GM23248 (cell line): ENCODE measurements around the gene IBTK. TPM values are rescaled to one million over a fixed set of nuclear protein-coding genes. Genes with fewer than 3 reads are reported as not detected.
"Not testable (repeated sequence)": the region's sequence is repeated elsewhere in the genome, so short reads cannot be mapped to it uniquely, and the experiment has no call there.

Source experiments
- DNase-seq: peaks from one replicate; pipeline ENCODE4 v3.0.0-alpha.2; 2015
- H2AFZ ChIP-seq: fragments of 200-600 bp; sonication (generic); 2 replicates; pipeline ENCODE4 v1.6.1; 2016; ENCODE audit warnings: antibody characterized with exemption
- H3F3A ChIP-seq: fragments of 200-600 bp; sonication (generic); 2 replicates; pipeline ENCODE4 v1.6.1; 2016; ENCODE audit warnings: mild to moderate bottlenecking, antibody characterized with exemption, mixed run types; ENCODE audit not compliant: insufficient read depth
- H3K27ac ChIP-seq: fragments of 200-600 bp; sonication (generic); 2 replicates; pipeline ENCODE4 v1.5.1; 2016; ENCODE audit warnings: mild to moderate bottlenecking
- H3K27me3 ChIP-seq: fragments of 200-600 bp; sonication (generic); replicated peaks from 2 replicates; pipeline ENCODE4 v1.6.1; 2016; ENCODE audit warnings: mild to moderate bottlenecking; ENCODE audit not compliant: insufficient read depth
- H3K36me3 ChIP-seq: fragments of 200-600 bp; sonication (generic); 2 replicates; pipeline ENCODE4 v1.6.1; 2016; ENCODE audit warnings: low read depth, mild to moderate bottlenecking
- H3K4me1 ChIP-seq: fragments of 200-600 bp; sonication (generic); 2 replicates; pipeline ENCODE4 v1.6.1; 2016; ENCODE audit warnings: mild to moderate bottlenecking; ENCODE audit not compliant: insufficient read depth
- H3K4me2 ChIP-seq: fragments of 200-600 bp; sonication (generic); one replicate; pipeline ENCODE4 v1.6.1; 2016; ENCODE audit warnings: mild to moderate bottlenecking; ENCODE audit not compliant: unreplicated experiment
- H3K4me3 ChIP-seq: fragments of 200-600 bp; sonication (generic); 2 replicates; pipeline ENCODE4 v1.5.1; 2016; ENCODE audit warnings: mild to moderate bottlenecking
- H3K79me2 ChIP-seq: fragments of 200-600 bp; sonication (generic); 2 replicates; pipeline ENCODE4 v1.6.1; 2016; ENCODE audit warnings: mild to moderate bottlenecking; ENCODE audit not compliant: insufficient read depth
- H3K9ac ChIP-seq: fragments of 200-600 bp; sonication (generic); 2 replicates; pipeline ENCODE4 v1.6.1; 2016; ENCODE audit warnings: mild to moderate bottlenecking
- H3K9me2 ChIP-seq: fragments of 200-600 bp; sonication (generic); 2 replicates; pipeline ENCODE4 v1.6.1; 2016; ENCODE audit warnings: mixed run types, mild to moderate bottlenecking, moderate library complexity; ENCODE audit not compliant: insufficient read depth
- H3K9me3 ChIP-seq: fragments of 200-600 bp; sonication (generic); one replicate; pipeline ENCODE4 v1.6.1; 2017; ENCODE audit warnings: low read depth
- H4K20me1 ChIP-seq: fragments of 200-600 bp; sonication (generic); 2 replicates; pipeline ENCODE4 v1.6.0; 2016; ENCODE audit not compliant: insufficient read depth
- EZH2 ChIP-seq: fragments of 200-600 bp; sonication (generic); IDR thresholded peaks from 2 replicates; pipeline ENCODE4 v1.6.1; 2018; ENCODE audit warnings: antibody characterized with exemption, mild to moderate bottlenecking; ENCODE audit not compliant: insufficient read depth, poor library complexity, severe bottlenecking
- EZH2phosphoT487 ChIP-seq: fragments of 200-600 bp; sonication (generic); IDR thresholded peaks from 2 replicates; pipeline ENCODE4 v1.6.1; 2018; ENCODE audit warnings: antibody characterized with exemption, moderate library complexity, mild to moderate bottlenecking, low read depth; ENCODE audit not compliant: insufficient read depth
- WGBS, 2 experiments: methylation state at CpG; one replicate each; pipeline ENCODE4 v1.1.6; 2015 to 2017; ENCODE audit warnings: low lambda C conversion rate in 2 of 2, low coverage in 1 of 2; ENCODE audit errors: missing lambda C conversion rate in 2 of 2; 5-methylcytosine and 5-hydroxymethylcytosine counted together
- in situ Hi-C: fragments of 300-500 bp; cut with MboI; formaldehyde crosslinking; loops from 2 replicates; pipeline ENCODE4 v1.15.0; 2020
- polyA plus RNA-seq: library from polyadenylated mRNA; unstranded; fragments of >200 nt; fragmentation: Nextera tagmentation; extraction: Ambion mirVana; gene quantifications from 2 replicates; pipeline ENCODE4 v1.2.1, GENCODE V29; 2016
- total RNA-seq: library from RNA; depleted of rRNA; stranded (reverse); fragments of >200 nt; shearing (Covaris generic); gene quantifications from 2 replicates; pipeline ENCODE4 v1.2.3, GENCODE V29; 2014

IBTK gene
- total and polyA plus RNA-seq, 2 experiments from 2014 or later: 23.8 to 44.5 TPM

- 96% methylated on average over 5 of the region's 5 CpGs for WGBS, 2 experiments
- no peak overlapping the region for H3K4me2 ChIP-seq
- in situ Hi-C loops: loop anchor here (10.0 kb wide), 1 partner anchor 408 kb away; no protein-coding TSS in a partner anchor
These were observed 75.0 kb downstream of the IBTK start for GRCh38 chr6:82172594-82172993.

GRCh38 chr6:82169138-82169876 lies 78.2 kb downstream of the IBTK start:
- Histone ChIP-seq H4K20me1 (no peaks in the 10 kb centered on the region), H3K9me3 (no peaks in the 10 kb centered on the region), H3K4me3 (no peak overlapping the region), H2AFZ (no peak overlapping the region), H3K9ac (no peak overlapping the region), H3K4me2 (no peak overlapping the region), H3F3A (no peaks in the 10 kb centered on the region), H3K36me3 (peaks cover 73% of the 10 kb centered on the region), H3K9me2 (no peaks in the 10 kb centered on the region), H3K4me1 (peaks cover 7% of the 10 kb centered on the region; the same call in 1 of the 2 replicates), H3K79me2 (0 out of 2 replicates have a peak, but pooled peaks cover 2% of the 10 kb centered on the region), H3K27ac (no peak overlapping the region), H3K27me3 (no peaks in the 10 kb centered on the region)
- no peak for DNase-seq
- in situ Hi-C loops: no loop called here
- WGBS, 2 experiments: 78% methylated on average over 2 of the region's 2 CpGs
- no peak for TF ChIP-seq EZH2phosphoT487
- no peak for TF ChIP-seq EZH2

More at GRCh38 chr6:82172594-82172993, 75.0 kb downstream of the IBTK start:
- no peaks in the 10 kb centered on the region for H3K27me3 ChIP-seq
- no peak for DNase-seq
- H3K36me3 ChIP-seq: peaks cover 67% of the 10 kb centered on the region
- H4K20me1 ChIP-seq: no peaks in the 10 kb centered on the region
- TF ChIP-seq EZH2phosphoT487 (no peak), EZH2 (no peak)
- no peaks in the 10 kb centered on the region for H3K9me2 ChIP-seq
- peaks cover 28% of the 10 kb centered on the region for H3K4me1 ChIP-seq
- no peak overlapping the region for H2AFZ ChIP-seq
- H3K9ac ChIP-seq: no peak overlapping the region
- no peak overlapping the region for H3K4me3 ChIP-seq
- no peak overlapping the region for H3K27ac ChIP-seq
- H3F3A ChIP-seq: peaks cover 12% of the 10 kb centered on the region; the same call in 1 of the 2 replicates
- H3K79me2 ChIP-seq: peaks cover 14% of the 10 kb centered on the region; the same call in 1 of the 2 replicates
- H3K9me3 ChIP-seq: no peaks in the 10 kb centered on the region

- Histone ChIP-seq H3K79me2 (0 out of 2 replicates have a peak, but pooled peaks cover 2% of the 10 kb centered on the region), H3K4me2 (no peak overlapping the region), H2AFZ (no peak overlapping the region), H3K36me3 (peaks cover 50% of the 10 kb centered on the region), H3K27me3 (no peaks in the 10 kb centered on the region), H3K4me3 (no peak overlapping the region), H3K4me1 (no peaks in the 10 kb centered on the region), H3K9ac (no peak overlapping the region), H3K9me3 (no peaks in the 10 kb centered on the region), H3K9me2 (no peaks in the 10 kb centered on the region), H3K27ac (no peak overlapping the region), H3F3A (no peaks in the 10 kb centered on the region), H4K20me1 (no peaks in the 10 kb centered on the region)
- in situ Hi-C loops: no loop called here
- 96 to 99% methylated on average over 5 of the region's 5 CpGs for WGBS, 2 experiments
- DNase-seq: no peak
- TF ChIP-seq EZH2 (no peak), EZH2phosphoT487 (no peak)
These were observed 81.1 kb downstream of the IBTK start for GRCh38 chr6:82166493-82166892.

- Histone ChIP-seq H3K4me1 (no peaks in the 10 kb centered on the region), H3K79me2 (no peaks in the 10 kb centered on the region), H3K36me3 (peaks cover 3% of the 10 kb centered on the region; the same call in 1 of the 2 replicates), H3K27ac (no peak overlapping the region), H3K4me2 (no peak overlapping the region), H3K4me3 (no peak overlapping the region), H2AFZ (no peak overlapping the region), H3F3A (no peaks in the 10 kb centered on the region), H3K9me3 (no peaks in the 10 kb centered on the region), H3K9ac (no peak overlapping the region), H4K20me1 (no peaks in the 10 kb centered on the region), H3K9me2 (no peaks in the 10 kb centered on the region), H3K27me3 (no peaks in the 10 kb centered on the region)
- in situ Hi-C loops: no loop called here
- no peak for DNase-seq
- WGBS, 2 experiments: 89 to 93% methylated on average over 12 of the region's 12 CpGs
- TF ChIP-seq EZH2: no peak
- no peak for TF ChIP-seq EZH2phosphoT487
These were observed 87.1 kb downstream of the IBTK start for GRCh38 chr6:82160255-82160990.

- not testable (repeated sequence) for DNase-seq, H3K9me3 ChIP-seq
These were observed 94.8 kb downstream of the IBTK start for GRCh38 chr6:82152786-82153185.

GRCh38 chr6:82151147-82151546 lies 96.4 kb downstream of the IBTK start:
- H3K9me2 ChIP-seq, in situ Hi-C loops, H3K9me3 ChIP-seq, H3K4me3 ChIP-seq, DNase-seq, H3K36me3 ChIP-seq, H3F3A ChIP-seq, H3K4me1 ChIP-seq, H3K4me2 ChIP-seq, H3K27me3 ChIP-seq, H3K27ac ChIP-seq, H4K20me1 ChIP-seq, H3K79me2 ChIP-seq, H3K9ac ChIP-seq, H2AFZ ChIP-seq: not testable (repeated sequence)
- WGBS, 2 experiments: 93 to 98% methylated on average over 9 to 10 of the region's 10 CpGs

More at GRCh38 chr6:82152786-82153185, 94.8 kb downstream of the IBTK start:
- H3K9me2 ChIP-seq, H3K27me3 ChIP-seq, H3K4me1 ChIP-seq, H3K36me3 ChIP-seq, in situ Hi-C loops, H3K79me2 ChIP-seq, H3K9ac ChIP-seq, H3K4me3 ChIP-seq, H4K20me1 ChIP-seq, H3K27ac ChIP-seq, H3K4me2 ChIP-seq, H3F3A ChIP-seq, H2AFZ ChIP-seq: not testable (repeated sequence)
- 87 to 90% methylated on average over 3 of the region's 3 CpGs for WGBS, 2 experiments
